Keratinocyte (primary cell): ENCODE results near the gene ROPN1. TPM values are rescaled to one million over a fixed set of nuclear protein-coding genes. Genes with fewer than 3 reads are reported as not detected.

Source experiments
- DNase-seq: peaks from one replicate; pipeline ENCODE4 v3.0.0-alpha.2; 2011; ENCODE audit warnings: low read depth, missing footprints, low spot score
- FAIRE-seq: peaks from 2 replicates; lab custom pipeline; 2011; peaks lifted over from hg19 to GRCh38; lab: Jason Lieb, UNC
- H2AFZ ChIP-seq: 2 replicates; pipeline ENCODE4 v1.6.0; 2012; ENCODE audit warnings: low read length, control low read depth, inconsistent platforms; ENCODE audit not compliant: control insufficient read depth
- H3K27ac ChIP-seq: 2 replicates; pipeline ENCODE4 v1.5.1; 2011; ENCODE audit warnings: low read length; ENCODE audit not compliant: control insufficient read depth, insufficient read depth
- H3K27me3 ChIP-seq: 3 replicates; pipeline ENCODE4 v1.6.0; 2011; ENCODE audit warnings: low read length; ENCODE audit not compliant: control insufficient read depth, insufficient read depth; ENCODE audit errors: extremely low read depth
- H3K36me3 ChIP-seq, 2 experiments: 2 replicates in 1 of 2; 3 replicates in 1 of 2; pipeline ENCODE4 v1.5.1; 2011; ENCODE audit warnings: low read length in 2 of 2, mild to moderate bottlenecking in 1 of 2; ENCODE audit not compliant: control insufficient read depth in 2 of 2, insufficient read depth in 2 of 2; ENCODE audit errors: extremely low read depth in 1 of 2
- H3K4me1 ChIP-seq: 3 replicates; pipeline ENCODE4 v1.5.1; 2011; ENCODE audit warnings: low read length; ENCODE audit not compliant: control insufficient read depth, insufficient read depth; ENCODE audit errors: extremely low read depth
- H3K4me2 ChIP-seq: 3 replicates; pipeline ENCODE4 v1.6.0; 2011; ENCODE audit warnings: low read depth, low read length; ENCODE audit not compliant: control insufficient read depth, insufficient read depth; ENCODE audit errors: extremely low read depth
- H3K4me3 ChIP-seq, 3 experiments: fragments of 200-600 bp in 1 of 3; sonication (generic) in 1 of 3; 2 replicates in 2 of 3; 3 replicates in 1 of 3; pipeline ENCODE4 v1.5.1; 2011 to 2016; ENCODE audit warnings: low read length in 3 of 3, mild to moderate bottlenecking in 3 of 3, control low read depth in 2 of 3, inconsistent platforms in 1 of 3, low read depth in 1 of 3, mixed read lengths in 1 of 3, mixed run types in 1 of 3, moderate library complexity in 1 of 3; ENCODE audit not compliant: control insufficient read depth in 2 of 3, insufficient read depth in 2 of 3; ENCODE audit errors: extremely low read depth in 1 of 3
- H3K79me2 ChIP-seq: 2 replicates; pipeline ENCODE4 v1.6.0; 2012; ENCODE audit warnings: low read length; ENCODE audit not compliant: control insufficient read depth, insufficient read depth
- H3K9ac ChIP-seq: 3 replicates; pipeline ENCODE4 v1.6.0; 2011; ENCODE audit warnings: low read length; ENCODE audit not compliant: control insufficient read depth, insufficient read depth; ENCODE audit errors: extremely low read depth
- H3K9me1 ChIP-seq: 3 replicates; pipeline ENCODE4 v1.6.0; 2011; ENCODE audit warnings: low read length; ENCODE audit not compliant: control insufficient read depth, insufficient read depth; ENCODE audit errors: extremely low read depth
- H3K9me3 ChIP-seq: 2 replicates; pipeline ENCODE4 v1.5.1; 2012; ENCODE audit warnings: low read depth, low read length; ENCODE audit not compliant: control insufficient read depth
- H4K20me1 ChIP-seq: 3 replicates; pipeline ENCODE4 v1.6.0; 2011; ENCODE audit warnings: low read length; ENCODE audit not compliant: control insufficient read depth, insufficient read depth; ENCODE audit errors: extremely low read depth
- EZH2 ChIP-seq: IDR thresholded peaks from one replicate; pipeline ENCODE4 v1.6.1; 2012; ENCODE audit warnings: inconsistent platforms, mild to moderate bottlenecking, low read length, moderate library complexity
- dilution Hi-C: fragments of 300-500 bp; cut with MboI; formaldehyde crosslinking; loops from one replicate; pipeline ENCODE4 v1.7.0; 2020; ENCODE audit warnings: low sequenced_read_pairs; ENCODE audit not compliant: extremely low pct_ligation_motif_present
- polyA plus RNA-seq, 5 experiments: library from polyadenylated mRNA; depleted of rRNA in 3 of 5; stranded (reverse) in 3 of 5; stranded (forward) in 1 of 5; unstranded in 1 of 5; fragments of >200 nt; gene quantifications; 1 replicate in 1 of 5; 2 replicates in 3 of 5; 3 replicates in 1 of 5; pipeline versions ENCODE4 v1.2.1 to v1.2.3, GENCODE V29; 2011 to 2012; ENCODE audit warnings: missing spikeins in 2 of 5, low read depth in 1 of 5, low replicate concordance in 1 of 5
- TF ChIP-seq, protein P1 (sequence below), 3 experiments: IDR thresholded peaks in 1 of 3; conservative IDR thresholded peaks in 1 of 3; optimal IDR thresholded peaks in 1 of 3; 2 replicates in 2 of 3; 3 replicates in 1 of 3; pipeline versions ENCODE3 to v1.5.1; 2011; ENCODE audit warnings: low read length in 3 of 3, mild to moderate bottlenecking in 3 of 3, moderate library complexity in 2 of 3, control low read depth in 1 of 3, inconsistent platforms in 1 of 3; ENCODE audit not compliant: insufficient read depth in 2 of 3; ENCODE audit errors: extremely low read depth in 1 of 3

The ROPN1 gene
- polyA plus RNA-seq, 1 donor (not counting 4 experiments of a cell fraction or from before 2014, with no cell fraction given) = 0.62 TPM

DNA sequence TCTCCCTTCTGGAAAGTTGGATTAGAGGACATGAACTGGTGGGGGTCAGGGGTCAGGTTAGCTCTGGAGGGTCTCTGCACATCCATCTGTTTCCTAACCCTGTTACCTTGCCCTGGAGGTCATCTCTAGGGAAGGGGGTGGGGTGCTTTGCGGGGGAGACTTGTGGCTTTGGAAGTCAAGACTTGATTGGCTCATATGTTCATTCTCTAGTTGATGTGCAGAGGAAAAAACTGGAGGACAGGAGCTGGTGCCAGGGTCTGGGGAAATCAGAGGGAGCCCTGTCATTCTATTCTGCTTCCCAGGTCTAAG lies 42.9 kb upstream of the ROPN1 start:
- no peak for FAIRE-seq
- no peak for TF ChIP-seq EZH2
- TF ChIP-seq, protein P1, sequence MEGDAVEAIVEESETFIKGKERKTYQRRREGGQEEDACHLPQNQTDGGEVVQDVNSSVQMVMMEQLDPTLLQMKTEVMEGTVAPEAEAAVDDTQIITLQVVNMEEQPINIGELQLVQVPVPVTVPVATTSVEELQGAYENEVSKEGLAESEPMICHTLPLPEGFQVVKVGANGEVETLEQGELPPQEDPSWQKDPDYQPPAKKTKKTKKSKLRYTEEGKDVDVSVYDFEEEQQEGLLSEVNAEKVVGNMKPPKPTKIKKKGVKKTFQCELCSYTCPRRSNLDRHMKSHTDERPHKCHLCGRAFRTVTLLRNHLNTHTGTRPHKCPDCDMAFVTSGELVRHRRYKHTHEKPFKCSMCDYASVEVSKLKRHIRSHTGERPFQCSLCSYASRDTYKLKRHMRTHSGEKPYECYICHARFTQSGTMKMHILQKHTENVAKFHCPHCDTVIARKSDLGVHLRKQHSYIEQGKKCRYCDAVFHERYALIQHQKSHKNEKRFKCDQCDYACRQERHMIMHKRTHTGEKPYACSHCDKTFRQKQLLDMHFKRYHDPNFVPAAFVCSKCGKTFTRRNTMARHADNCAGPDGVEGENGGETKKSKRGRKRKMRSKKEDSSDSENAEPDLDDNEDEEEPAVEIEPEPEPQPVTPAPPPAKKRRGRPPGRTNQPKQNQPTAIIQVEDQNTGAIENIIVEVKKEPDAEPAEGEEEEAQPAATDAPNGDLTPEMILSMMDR (optimal IDR thresholded peaks at IDR 0.05 in 1 of 3, IDR thresholded peaks at IDR 0.05 in 1 of 3, conservative IDR thresholded peaks at IDR 0.05 in 1 of 3; ENCODE audit: extremely low read depth in 1 of 3, insufficient read depth in 2 of 3, low read length in 3 of 3) = no peak

DNA sequence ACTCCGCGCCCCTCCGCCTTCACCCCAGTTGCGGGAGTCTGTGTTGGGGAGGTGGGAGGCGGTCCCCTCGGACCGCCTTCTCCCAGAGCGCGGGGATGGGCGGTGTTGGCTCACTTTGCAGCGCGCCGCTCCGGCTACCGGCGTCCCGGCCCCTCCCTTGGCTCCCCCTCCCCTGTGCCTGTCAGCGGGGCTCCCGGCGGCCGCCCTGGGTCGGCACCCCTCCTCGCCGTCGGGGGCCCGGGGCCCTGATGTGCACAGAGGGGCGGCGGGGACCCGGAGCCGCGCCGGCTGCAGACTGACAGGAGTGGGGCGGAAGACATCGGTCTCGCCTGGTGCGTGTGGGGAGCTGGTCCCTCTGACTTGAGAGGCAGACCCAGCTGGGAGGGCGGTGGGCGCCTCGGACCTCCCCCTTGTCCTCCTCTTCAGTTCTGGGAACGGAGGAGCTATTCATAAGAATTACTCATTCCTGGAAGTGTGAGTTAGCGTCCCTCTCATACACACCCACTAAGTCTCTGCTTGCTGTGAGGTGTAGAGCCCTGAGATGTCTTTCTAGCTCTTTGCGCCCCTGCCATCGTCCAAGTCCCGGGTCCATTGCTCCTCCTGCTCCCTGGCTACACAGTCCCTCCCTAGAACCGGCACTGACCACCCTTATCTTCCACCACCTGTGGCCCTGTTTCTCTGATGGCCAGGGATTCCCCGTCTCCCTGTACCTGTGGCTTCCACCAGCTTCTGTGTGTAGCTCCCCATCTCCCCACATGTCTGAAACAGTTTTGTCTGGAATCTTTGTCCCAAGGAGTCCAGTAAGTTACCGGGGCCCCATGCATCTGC lies 42.3 kb upstream of the ROPN1 start:
- no peaks in the 10 kb centered on the region for H3K79me2 ChIP-seq
- no peaks in the 10 kb centered on the region for H3K9me1 ChIP-seq
- H4K20me1 ChIP-seq = no peaks in the 10 kb centered on the region
- no peaks in the 10 kb centered on the region for H3K9me3 ChIP-seq
- no peak overlapping the region for H3K9ac ChIP-seq
- peak overlapping the region; percentile 56 for H3K4me2 ChIP-seq
- H3K27me3 ChIP-seq = peaks cover 69% of the 10 kb centered on the region
- peak overlapping the region; percentile 39 for H2AFZ ChIP-seq
- FAIRE-seq (no peak), DNase-seq (no peak)
- peaks cover 4% of the 10 kb centered on the region for H3K4me1 ChIP-seq
- no peak overlapping the region for H3K27ac ChIP-seq
- H3K36me3 ChIP-seq = no peaks in the 10 kb centered on the region
- TF ChIP-seq, protein P1 (optimal IDR thresholded peaks at IDR 0.05 in 1 of 3, IDR thresholded peaks at IDR 0.05 in 1 of 3, conservative IDR thresholded peaks at IDR 0.05 in 1 of 3; ENCODE audit: extremely low read depth in 1 of 3, insufficient read depth in 2 of 3, low read length in 3 of 3) = no peak
- peak; percentile 91 for TF ChIP-seq EZH2
- dilution Hi-C loops = no loop called here
- H3K4me3 ChIP-seq = peak overlapping the region in 2 of 3 experiments; percentile 39 to 57

More for the DNA sequence above, 42.9 kb upstream of the ROPN1 start:
- no peak overlapping the region for H2AFZ ChIP-seq
- no peaks in the 10 kb centered on the region for H3K9me1 ChIP-seq
- H3K27ac ChIP-seq = no peak overlapping the region
- no peaks in the 10 kb centered on the region for H3K36me3 ChIP-seq
- no peak overlapping the region for H3K4me3 ChIP-seq
- H3K4me2 ChIP-seq = no peak overlapping the region
- H3K4me1 ChIP-seq = peaks cover 4% of the 10 kb centered on the region
- no peak overlapping the region for H3K9ac ChIP-seq
- H3K27me3 ChIP-seq = peaks cover 69% of the 10 kb centered on the region
- dilution Hi-C loops = no loop called here
- H3K79me2 ChIP-seq = no peaks in the 10 kb centered on the region
- no peak for DNase-seq
- H3K9me3 ChIP-seq = no peaks in the 10 kb centered on the region
- H4K20me1 ChIP-seq = no peaks in the 10 kb centered on the region
